Measurements from ENCODE around the gene ESF1.

Gene ESF1

GRCh38 chr20:13822459-13822858 lies 37.7 kb upstream of the ESF1 start:
- no peaks in the 10 kb centered on the region for H3K27me3 ChIP-seq (ENCODE audit: insufficient read depth, poor library complexity, severe bottlenecking)
- DNase-seq (ENCODE audit: low spot score) (no peak), ATAC-seq (ENCODE audit: low read depth) (no peak)
- no peak overlapping the region for H3K27ac ChIP-seq (ENCODE audit: poor library complexity, severe bottlenecking)
- H3K9me3 ChIP-seq (ENCODE audit: severe bottlenecking), result no peaks in the 10 kb centered on the region
- no peak for TF ChIP-seq CTCF (IDR thresholded peaks at IDR 0.05; ENCODE audit: poor library complexity, severe bottlenecking)
- H3K4me1 ChIP-seq (ENCODE audit: insufficient read depth, poor library complexity, severe bottlenecking), result no peaks in the 10 kb centered on the region
- peaks cover 10% of the 10 kb centered on the region for H3K36me3 ChIP-seq (ENCODE audit: low read depth)
- H3K4me3 ChIP-seq (ENCODE audit: severe bottlenecking), result no peak overlapping the region

GRCh38 chr20:13821876-13822275 lies 37.2 kb upstream of the ESF1 start:
- 0 out of 3 replicates have a peak, but pooled peaks have one; percentile 11 for ATAC-seq (ENCODE audit: low read depth)
- no peak for TF ChIP-seq CTCF (IDR thresholded peaks at IDR 0.05; ENCODE audit: poor library complexity, severe bottlenecking)
- Histone ChIP-seq H3K4me1 (ENCODE audit: insufficient read depth, poor library complexity, severe bottlenecking) (peaks cover 4% of the 10 kb centered on the region), H3K36me3 (ENCODE audit: low read depth) (peaks cover 15% of the 10 kb centered on the region), H3K9me3 (ENCODE audit: severe bottlenecking) (no peaks in the 10 kb centered on the region), H3K27me3 (ENCODE audit: insufficient read depth, poor library complexity, severe bottlenecking) (no peaks in the 10 kb centered on the region), H3K27ac (ENCODE audit: poor library complexity, severe bottlenecking) (no peak overlapping the region), H3K4me3 (ENCODE audit: severe bottlenecking) (no peak overlapping the region)
- DNase-seq (ENCODE audit: low spot score), result no peak

- H3K4me3 ChIP-seq (ENCODE audit: severe bottlenecking), result no peak overlapping the region
- DNase-seq (ENCODE audit: low spot score) (no peak), ATAC-seq (ENCODE audit: low read depth) (peak; percentile 80)
- H3K36me3 ChIP-seq (ENCODE audit: low read depth), result peaks cover 33% of the 10 kb centered on the region
- H3K4me1 ChIP-seq (ENCODE audit: insufficient read depth, poor library complexity, severe bottlenecking), result peaks cover 4% of the 10 kb centered on the region
- H3K9me3 ChIP-seq (ENCODE audit: severe bottlenecking), result no peaks in the 10 kb centered on the region
- TF ChIP-seq CTCF (IDR thresholded peaks at IDR 0.05; ENCODE audit: poor library complexity, severe bottlenecking), result peak; percentile 87
- no peaks in the 10 kb centered on the region for H3K27me3 ChIP-seq (ENCODE audit: insufficient read depth, poor library complexity, severe bottlenecking)
- H3K27ac ChIP-seq (ENCODE audit: poor library complexity, severe bottlenecking), result no peak overlapping the region
Observed at GRCh38 chr20:13819885-13820645, 35.3 kb upstream of the ESF1 start.

- Histone ChIP-seq H3K4me3 (ENCODE audit: severe bottlenecking) (no peak overlapping the region), H3K27me3 (ENCODE audit: insufficient read depth, poor library complexity, severe bottlenecking) (no peaks in the 10 kb centered on the region), H3K36me3 (ENCODE audit: low read depth) (peaks cover 60% of the 10 kb centered on the region), H3K4me1 (ENCODE audit: insufficient read depth, poor library complexity, severe bottlenecking) (peaks cover 4% of the 10 kb centered on the region), H3K27ac (ENCODE audit: poor library complexity, severe bottlenecking) (no peak overlapping the region), H3K9me3 (ENCODE audit: severe bottlenecking) (no peaks in the 10 kb centered on the region)
- ATAC-seq (ENCODE audit: low read depth) (no peak), DNase-seq (ENCODE audit: low spot score) (no peak)
- no peak for TF ChIP-seq CTCF (IDR thresholded peaks at IDR 0.05; ENCODE audit: poor library complexity, severe bottlenecking)
Observed at GRCh38 chr20:13817342-13817741, 32.6 kb upstream of the ESF1 start.

GRCh38 chr20:13816757-13817156 lies 32.0 kb upstream of the ESF1 start:
- Histone ChIP-seq H3K4me1 (ENCODE audit: insufficient read depth, poor library complexity, severe bottlenecking) (peaks cover 4% of the 10 kb centered on the region), H3K9me3 (ENCODE audit: severe bottlenecking) (no peaks in the 10 kb centered on the region), H3K36me3 (ENCODE audit: low read depth) (peaks cover 65% of the 10 kb centered on the region), H3K27ac (ENCODE audit: poor library complexity, severe bottlenecking) (peak overlapping the region; percentile 1), H3K4me3 (ENCODE audit: severe bottlenecking) (no peak overlapping the region), H3K27me3 (ENCODE audit: insufficient read depth, poor library complexity, severe bottlenecking) (no peaks in the 10 kb centered on the region)
- DNase-seq (ENCODE audit: low spot score) (no peak), ATAC-seq (ENCODE audit: low read depth) (peak; percentile 58; the same call in 2 of the 3 replicates)
- TF ChIP-seq CTCF (IDR thresholded peaks at IDR 0.05; ENCODE audit: poor library complexity, severe bottlenecking), result no peak
